ENCODE measurements around the gene MPRIP. TPM values are rescaled to one million over a fixed set of nuclear protein-coding genes. Genes with fewer than 3 reads are reported as not detected.

Gene MPRIP
- total RNA-seq, 4 donors from 2014 or later, result 141 to 305 (median 291) TPM

- TF ChIP-seq POLR2A (IDR thresholded peaks at IDR 0.05) (no peak), CTCF (IDR thresholded peaks at IDR 0.05) (no peak)
- Histone ChIP-seq H3K9me3 (no peaks in the 10 kb centered on the region), H3K4me1 (peaks cover 0 to 49% (median 6%) of the 10 kb centered on the region in 4 donors), H3K4me3 (no peak overlapping the region), H3K27ac (peak overlapping the region in 2 of 4 donors; percentile 29 to 49), H3K27me3 (no peaks in the 10 kb centered on the region), H3K36me3 (no peaks in the 10 kb centered on the region)
- DNase-seq, result peak in 1 of 3 donors; percentile 31
Observed at GRCh38 chr17:17067257-17067656, 25.0 kb downstream of the MPRIP start.

- Histone ChIP-seq H3K36me3 (peaks cover 0 to 6% (median 0%) of the 10 kb centered on the region in 3 donors), H3K9me3 (no peaks in the 10 kb centered on the region), H3K4me3 (no peak overlapping the region), H3K4me1 (peaks cover 0 to 53% (median 8%) of the 10 kb centered on the region in 4 donors), H3K27me3 (no peaks in the 10 kb centered on the region), H3K27ac (no peak overlapping the region)
- TF ChIP-seq POLR2A (IDR thresholded peaks at IDR 0.05), result no peak
- no peak for TF ChIP-seq CTCF (IDR thresholded peaks at IDR 0.05)
- DNase-seq, result no peak
Observed at GRCh38 chr17:17069849-17070248, 27.6 kb downstream of the MPRIP start.

- TF ChIP-seq CTCF (IDR thresholded peaks at IDR 0.05) (no peak), POLR2A (IDR thresholded peaks at IDR 0.05) (no peak)
- Histone ChIP-seq H3K27ac (peak overlapping the region in 3 of 4 donors; percentile 1 to 62 (median 61)), H3K9me3 (no peaks in the 10 kb centered on the region), H3K27me3 (no peaks in the 10 kb centered on the region), H3K36me3 (peaks cover 0 to 6% (median 0%) of the 10 kb centered on the region in 3 donors), H3K4me1 (peaks cover 0 to 63% (median 8%) of the 10 kb centered on the region in 4 donors), H3K4me3 (no peak overlapping the region)
- peak in 2 of 3 donors; percentile 62 to 83 for DNase-seq
Observed at GRCh38 chr17:17070931-17071330, 28.7 kb downstream of the MPRIP start.

GRCh38 chr17:17071531-17072360 lies 29.5 kb downstream of the MPRIP start:
- H3K27me3 ChIP-seq, result no peaks in the 10 kb centered on the region
- peaks cover 0 to 10% (median 0%) of the 10 kb centered on the region in 3 donors for H3K36me3 ChIP-seq
- H3K4me1 ChIP-seq, result peaks cover 0 to 67% (median 8%) of the 10 kb centered on the region in 4 donors
- TF ChIP-seq POLR2A (IDR thresholded peaks at IDR 0.05) (no peak), CTCF (IDR thresholded peaks at IDR 0.05) (no peak)
- peak in 2 of 3 donors; percentile 40 to 48 for DNase-seq
- no peak overlapping the region for H3K4me3 ChIP-seq
- H3K27ac ChIP-seq, result peak overlapping the region in 3 of 4 donors; percentile 1 to 62 (median 61)
- H3K9me3 ChIP-seq, result no peaks in the 10 kb centered on the region

- peak in 1 of 3 donors; percentile 22 for DNase-seq
- Histone ChIP-seq H3K4me1 (peaks cover 0 to 68% (median 8%) of the 10 kb centered on the region in 4 donors), H3K4me3 (no peak overlapping the region), H3K27me3 (no peaks in the 10 kb centered on the region), H3K36me3 (peaks cover 0 to 16% (median 0%) of the 10 kb centered on the region in 3 donors), H3K9me3 (no peaks in the 10 kb centered on the region), H3K27ac (peak overlapping the region in 1 of 4 donors; percentile 62)
- TF ChIP-seq POLR2A (IDR thresholded peaks at IDR 0.05) (no peak), CTCF (IDR thresholded peaks at IDR 0.05) (no peak)
Observed at GRCh38 chr17:17072546-17072945, 30.3 kb downstream of the MPRIP start.

Data from Peyer's patch (tissue), 4 donors.